AG09319 (cell line): ENCODE measurements around the gene RIC3.
A peak's percentile ranks its signal among the peaks of the same experiment; 100 is the strongest.

Experiments used
- DNase-seq: peaks from one replicate; pipeline ENCODE4 v3.0.0-alpha.2; 2010; ENCODE audit warnings: low read depth; ENCODE audit errors: extremely low read depth
- CTCF ChIP-seq: IDR thresholded peaks from 2 replicates; pipeline ENCODE4 v1.5.1; 2011; ENCODE audit warnings: low read depth, mild to moderate bottlenecking, inconsistent platforms, low read length, moderate library complexity

Gene RIC3

GRCh38 chr11:8192016-8192895, 23.4 kb upstream of the RIC3 start:
- DNase-seq = peak; percentile 25
- peak; percentile 96 for TF ChIP-seq CTCF

DNA sequence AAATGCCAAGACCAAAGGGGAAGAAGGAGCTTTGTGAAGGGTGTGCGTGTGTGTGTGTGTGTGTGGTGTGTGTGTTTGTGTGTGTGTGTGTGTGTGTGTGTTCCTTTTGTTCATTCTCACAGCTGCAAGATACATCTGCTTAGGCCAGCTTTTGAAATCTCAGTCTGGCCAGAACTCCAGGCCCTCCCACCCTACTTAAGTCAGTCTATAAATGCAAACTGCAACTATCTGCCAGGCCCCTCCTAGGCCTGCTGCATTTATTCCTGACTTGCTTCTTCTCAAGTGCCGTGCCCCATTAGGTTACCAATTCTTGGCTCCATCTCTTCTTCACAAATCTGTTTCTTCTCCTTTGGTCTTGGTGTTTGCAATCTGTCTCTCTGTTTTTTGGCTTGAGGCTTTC, 21.6 kb upstream of the RIC3 start:
- TF ChIP-seq CTCF = no peak
- no peak for DNase-seq

- no peak for DNase-seq
- TF ChIP-seq CTCF = no peak
Measured at GRCh38 chr11:8186429-8186828, 17.6 kb upstream of the RIC3 start.

- no peak for TF ChIP-seq CTCF
- DNase-seq = no peak
Measured at GRCh38 chr11:8183111-8183510, 14.3 kb upstream of the RIC3 start.

GRCh38 chr11:8180469-8180868, 11.6 kb upstream of the RIC3 start:
- DNase-seq = no peak
- no peak for TF ChIP-seq CTCF

- no peak for TF ChIP-seq CTCF
- DNase-seq = no peak
Measured at GRCh38 chr11:8178297-8178696, 9.5 kb upstream of the RIC3 start.

- TF ChIP-seq CTCF = no peak
Measured at GRCh38 chr11:8177136-8177535, 8.3 kb upstream of the RIC3 start.

More at GRCh38 chr11:8177136-8177535, 8.3 kb upstream of the RIC3 start:
- DNase-seq = no peak
